ENCODE data around the gene PCNP.
A peak's percentile ranks its signal among the peaks of the same experiment; 100 is the strongest.
"Not testable (repeated sequence)": the region's sequence is repeated elsewhere in the genome, so short reads cannot be mapped to it uniquely, and the experiment has no call there.

PCNP gene

GRCh38 chr3:101567528-101568317, 6.3 kb upstream of the PCNP start:
- peak; percentile 59 for DNase-seq

DNA sequence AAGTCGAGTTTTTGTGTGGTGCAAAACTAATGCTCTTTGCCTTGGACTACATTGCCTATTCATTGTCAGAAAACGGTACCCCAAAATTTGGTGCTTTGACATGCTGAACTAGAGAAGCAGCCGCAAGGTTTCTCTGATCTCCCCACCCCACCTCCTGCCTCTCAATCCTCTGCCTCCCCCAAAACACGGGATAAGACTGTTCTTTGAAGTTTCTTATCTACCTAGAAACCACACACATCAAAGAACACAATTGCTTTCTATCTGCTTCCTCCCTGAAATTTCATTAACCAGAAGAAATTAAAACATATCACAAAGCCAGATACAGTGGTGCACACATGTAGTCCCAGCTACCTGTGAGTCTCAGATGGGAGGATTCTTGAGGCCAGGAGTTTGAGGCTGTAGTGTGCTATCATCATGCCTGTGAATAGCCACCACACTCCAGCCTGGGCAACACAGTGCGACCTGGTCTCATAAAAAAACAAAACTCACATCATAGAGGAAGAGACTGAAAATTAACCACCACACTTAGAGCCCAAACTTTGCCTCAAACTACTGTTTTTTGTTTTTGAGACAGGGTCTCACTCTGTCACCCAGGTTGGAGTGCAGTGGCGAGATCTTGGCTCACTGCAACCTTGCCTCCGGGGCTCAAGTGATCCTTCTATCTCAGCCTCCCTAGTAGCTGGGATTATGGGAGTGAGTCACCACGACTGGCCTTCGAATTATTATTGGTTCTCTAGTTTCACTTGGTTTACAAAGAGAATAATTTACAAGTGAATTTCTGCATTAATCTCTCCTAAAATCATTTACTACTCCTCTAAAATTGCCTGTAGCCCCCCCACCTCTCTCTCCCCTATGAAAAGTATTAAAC, 2.7 kb upstream of the PCNP start:
- DNase-seq, result no peak

- DNase-seq, result no peak
Measured at GRCh38 chr3:101574388-101575112, 570 bp downstream of the PCNP start.

GRCh38 chr3:101577286-101577685, 3.3 kb downstream of the PCNP start:
- no peak for DNase-seq

- DNase-seq, result no peak
Measured at GRCh38 chr3:101588616-101589015, 14.6 kb downstream of the PCNP start.

- no peak for DNase-seq
Measured at GRCh38 chr3:101591071-101591470, 17.1 kb downstream of the PCNP start.

- no peak for DNase-seq
Measured at GRCh38 chr3:101602731-101603130, 28.8 kb downstream of the PCNP start.

DNA sequence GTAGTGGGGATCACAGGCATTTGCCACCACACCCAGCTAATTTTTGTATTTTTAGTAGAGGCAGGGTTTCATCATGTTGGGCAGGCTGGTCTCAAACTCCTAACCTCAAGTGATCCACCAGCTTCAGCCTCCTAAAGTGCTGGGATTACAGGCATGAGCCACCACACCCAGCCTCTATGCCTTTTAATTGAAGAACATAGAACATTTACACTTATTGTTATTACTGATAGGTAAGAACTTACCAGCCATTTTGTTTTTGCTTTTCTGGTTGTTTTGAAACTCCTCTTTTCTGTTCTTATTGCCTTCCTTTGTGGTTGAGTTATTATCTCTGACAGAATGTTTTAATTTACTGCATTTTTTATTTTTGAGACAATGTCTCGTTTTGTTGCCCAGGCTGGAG, 29.2 kb downstream of the PCNP start:
- no peak for DNase-seq

GRCh38 chr3:101605398-101605797, 31.4 kb downstream of the PCNP start:
- DNase-seq, result not testable (repeated sequence)

DNA sequence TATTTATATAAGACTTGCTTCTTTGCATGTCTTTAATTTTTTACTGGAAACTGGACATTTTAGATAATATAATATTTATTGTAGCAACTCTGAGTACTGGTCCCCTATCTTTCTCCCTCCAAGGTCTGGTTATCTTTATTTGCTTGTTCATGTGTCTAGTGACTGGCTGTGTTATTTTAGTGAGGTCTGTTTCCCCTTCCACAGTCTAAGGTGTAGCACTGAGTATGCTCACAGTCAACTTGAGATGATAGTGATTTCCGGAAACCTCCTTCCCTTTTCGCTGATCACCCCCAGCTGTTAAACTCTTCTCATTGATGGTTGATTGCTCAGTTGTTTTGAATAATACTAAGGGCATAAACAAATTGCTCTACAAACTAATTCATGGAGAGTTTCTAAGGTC, 37.0 kb downstream of the PCNP start:
- DNase-seq, result no peak

GRCh38 chr3:101613014-101613413, 39.0 kb downstream of the PCNP start:
- not testable (repeated sequence) for DNase-seq

DNA sequence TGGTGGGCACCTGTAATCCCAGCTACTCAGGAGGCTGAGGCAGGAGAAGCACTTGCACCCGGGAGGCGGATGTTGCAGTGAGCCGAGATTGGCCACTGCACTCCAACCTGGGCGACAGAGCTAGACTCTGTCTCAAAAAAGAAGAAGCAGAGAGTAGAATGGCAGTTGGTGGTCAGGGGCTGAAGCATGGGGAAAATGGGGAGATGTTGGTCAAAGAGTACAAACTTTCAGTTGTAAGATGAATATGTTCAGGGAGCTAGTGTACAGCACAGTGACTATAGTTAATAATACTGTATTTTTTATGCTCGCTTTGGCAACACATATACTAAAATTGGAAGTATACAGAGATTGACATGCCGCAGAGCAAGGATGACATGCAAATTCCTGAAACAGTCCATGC, 41.5 kb downstream of the PCNP start:
- no peak for DNase-seq

GRCh38 chr3:101617478-101617877, 43.5 kb downstream of the PCNP start:
- no peak for DNase-seq

DNA sequence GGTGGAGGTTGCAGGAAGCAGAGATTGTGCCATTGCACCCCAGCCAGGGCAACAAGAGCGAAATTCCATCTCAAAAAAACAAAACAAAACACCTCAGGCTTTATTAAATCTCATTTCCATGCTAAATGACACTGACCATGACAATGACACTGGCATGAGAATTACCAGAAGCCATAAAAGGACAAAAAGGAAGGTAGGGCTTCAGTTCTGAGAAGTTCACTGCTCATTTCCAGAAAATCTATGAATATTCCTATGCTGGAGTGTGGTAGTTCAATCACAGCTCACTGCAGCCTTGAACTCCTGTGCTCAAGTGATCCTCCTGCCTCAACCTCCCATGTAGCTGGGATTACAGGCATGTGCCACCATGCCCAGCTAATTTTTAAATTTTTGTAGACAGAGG, 44.7 kb downstream of the PCNP start:
- DNase-seq, result no peak

DNA sequence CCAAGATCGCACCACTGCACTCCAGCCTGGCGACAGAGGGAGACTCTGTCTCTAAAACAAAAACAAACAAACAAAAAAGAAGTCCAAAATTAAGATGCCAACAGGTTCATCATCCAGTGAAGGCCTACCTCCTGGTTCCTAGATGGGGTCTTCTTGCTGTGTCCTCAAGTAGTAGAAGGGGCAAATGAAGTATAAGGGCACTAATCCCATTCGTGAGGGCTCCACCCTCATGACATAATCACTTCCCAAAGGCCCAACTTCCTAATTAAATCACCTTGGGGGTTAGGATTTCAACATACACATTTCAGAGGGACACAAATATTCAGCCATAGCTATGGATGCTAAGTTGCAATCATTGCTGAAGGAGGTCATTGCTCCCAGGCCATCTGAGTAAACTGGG, 45.8 kb downstream of the PCNP start:
- no peak for DNase-seq

- DNase-seq, result no peak
Measured at GRCh38 chr3:101623656-101624055, 49.7 kb downstream of the PCNP start.

GRCh38 chr3:101624857-101625256, 50.9 kb downstream of the PCNP start:
- DNase-seq, result no peak

DNA sequence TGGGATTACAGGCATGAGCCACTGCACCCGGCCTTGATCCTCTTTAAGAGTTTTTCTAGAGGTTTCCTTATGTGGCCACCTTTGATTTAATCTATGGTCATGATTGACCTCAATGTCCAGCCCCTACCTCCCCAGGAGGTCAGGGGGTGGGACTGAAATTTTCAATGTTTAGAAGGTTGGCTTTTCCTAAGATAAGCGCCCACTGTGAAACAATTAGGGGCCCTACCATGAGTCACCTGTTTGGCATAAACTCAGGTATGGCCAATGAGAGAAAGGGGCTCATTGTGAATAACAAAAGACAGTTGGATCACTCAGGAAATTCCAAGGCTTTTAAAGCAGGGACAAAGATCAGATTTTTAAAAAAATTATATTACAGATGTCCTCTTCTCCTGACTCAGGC, 51.9 kb downstream of the PCNP start:
- DNase-seq, result no peak

GRCh38 chr3:101629219-101629618, 55.2 kb downstream of the PCNP start:
- no peak for DNase-seq

DNA sequence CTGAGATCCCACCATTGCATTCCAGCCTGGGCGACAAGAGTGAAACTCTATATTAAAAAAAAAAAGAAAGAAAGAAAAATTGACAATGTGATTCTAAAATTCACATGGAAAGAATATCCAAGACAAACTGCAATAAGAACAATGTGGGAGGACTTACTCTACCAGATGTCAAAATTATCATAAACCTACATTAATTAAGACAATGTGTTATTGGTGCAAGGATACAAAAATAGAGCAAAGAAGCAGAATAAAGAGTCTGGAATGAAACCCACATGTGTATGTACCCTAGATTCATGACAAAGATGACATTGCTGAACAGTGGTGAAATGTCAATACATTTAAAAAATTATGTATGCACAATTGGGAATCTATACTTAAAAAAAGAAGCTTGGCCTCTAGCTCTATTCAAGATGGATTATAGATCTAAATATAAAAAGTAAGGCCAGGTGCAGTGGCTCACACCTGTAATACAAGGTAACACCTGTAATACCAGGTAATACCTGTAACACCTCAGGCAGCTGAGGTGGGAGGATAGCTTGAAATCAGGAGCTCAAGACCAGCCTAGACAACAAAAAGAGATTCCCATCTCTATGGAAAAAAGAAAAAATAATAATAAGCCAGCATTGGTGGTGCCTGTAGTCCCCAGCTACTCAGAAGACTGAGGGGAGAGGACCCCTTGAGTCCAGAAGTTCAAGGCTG, 57.3 kb downstream of the PCNP start:
- DNase-seq, result no peak

GRCh38 chr3:101631959-101632358, 58.0 kb downstream of the PCNP start:
- DNase-seq, result not testable (repeated sequence)

- DNase-seq, result no peak
Measured at GRCh38 chr3:101632586-101632985, 58.6 kb downstream of the PCNP start.

- no peak for DNase-seq
Measured at GRCh38 chr3:101633186-101633585, 59.2 kb downstream of the PCNP start.

All from activated naive CD4-positive, alpha-beta T cell treated with Interleukin-2 at 50 U/mL for 16 hours (primary cell).